Measurements from ENCODE around the gene AGER.

The AGER gene

GRCh38 chr6:32167761-32168262 is 16.2 kb downstream of the AGER start:
- no peak for DNase-seq

GRCh38 chr6:32167154-32167760 is 16.8 kb downstream of the AGER start:
- DNase-seq: no peak

- DNase-seq: no peak
Measured at GRCh38 chr6:32166411-32167061, 17.5 kb downstream of the AGER start.

GRCh38 chr6:32164295-32164694 is 19.8 kb downstream of the AGER start, which contains the start of gene EGFL8:
Gene EGFL8, plus strand, starts transcription at chr6:32164595. Its CDS starts 1,571 bp downstream, at chr6:32166166.
- DNase-seq: no peak

- no peak for DNase-seq
Measured at GRCh38 chr6:32163559-32164258, 20.3 kb downstream of the AGER start.

GRCh38 chr6:32158052-32158451 is 26.0 kb downstream of the AGER start:
- no peak for DNase-seq

- DNase-seq: no peak
Measured at GRCh38 chr6:32156891-32157290, 27.2 kb downstream of the AGER start.

GRCh38 chr6:32154514-32155161 is 29.4 kb downstream of the AGER start:
- DNase-seq: peak; percentile 63

GRCh38 chr6:32153564-32154513 is 30.2 kb downstream of the AGER start, which contains the start of gene PPT2:
Gene PPT2, plus strand, starts transcription at chr6:32154141. Its CDS starts 454 bp downstream, at chr6:32154595.
- peak; percentile 94 for DNase-seq

GRCh38 chr6:32152769-32153563 is 31.1 kb downstream of the AGER start:
- peak; percentile 34 for DNase-seq

- DNase-seq: no peak
Measured at GRCh38 chr6:32151863-32152768, 31.9 kb downstream of the AGER start, which contains the start of gene PRRT1. Gene PRRT1, minus strand, starts transcription at chr6:32151939. Its CDS starts 112 bp downstream, at chr6:32151827.

- no peak for DNase-seq
Measured at GRCh38 chr6:32151181-32151862, 32.7 kb downstream of the AGER start.

- DNase-seq: no peak
Measured at GRCh38 chr6:32149932-32150870, 33.9 kb downstream of the AGER start.

GRCh38 chr6:32149092-32149755 is 34.8 kb downstream of the AGER start:
- no peak for DNase-seq

- DNase-seq: peak; percentile 34
Measured at GRCh38 chr6:32148289-32149091, 35.6 kb downstream of the AGER start.

- no peak for DNase-seq
Measured at GRCh38 chr6:32147401-32148132, 36.5 kb downstream of the AGER start.

Measured in fibroblast of upper back skin (primary cell).